HG02884 (cell line): Measurements from ENCODE around the gene PTPRN.
A peak's percentile ranks its signal among the peaks of the same experiment; 100 is the strongest.

Experiments
- ATAC-seq: cut with Tn5 transposase; IDR thresholded peaks from one replicate; pipeline ENCODE4 v1.9.1; 2021; ENCODE audit warnings: mild to moderate bottlenecking, moderate library complexity; ENCODE audit not compliant: unreplicated experiment

The PTPRN gene

GRCh38 chr2:219246559-219246958 is 62.6 kb downstream of the PTPRN start:
- no peak for ATAC-seq

- ATAC-seq = no peak
These were observed 63.3 kb downstream of the PTPRN start for GRCh38 chr2:219245899-219246230.

- peak; percentile 79 for ATAC-seq
These were observed 63.9 kb downstream of the PTPRN start, which contains the start of the genes GLB1L and STK16 for GRCh38 chr2:219245148-219245898. Gene GLB1L (minus strand): TSS chr2:219245444. CDS start chr2:219243573, 1,871 bp downstream. Gene STK16 (plus strand): TSS chr2:219245479. CDS start chr2:219246000, 521 bp downstream.

GRCh38 chr2:219244789-219245147 is 64.4 kb downstream of the PTPRN start:
- no peak for ATAC-seq

- no peak for ATAC-seq
These were observed 65.9 kb downstream of the PTPRN start for GRCh38 chr2:219243291-219243761.
